Suprapubic skin (tissue), 4 donors: Measurements from ENCODE around the gene RNF130. TPM values are rescaled to one million over a fixed set of nuclear protein-coding genes. Genes with fewer than 3 reads are reported as not detected.
A peak's percentile ranks its signal among the peaks of the same experiment; 100 is the strongest.

Source experiments
- DNase-seq, 2 donors: peaks; one replicate each; pipeline ENCODE4 v3.0.0-alpha.2; 2019; ENCODE audit warnings: low spot score in 2 of 2
- H3K27ac ChIP-seq: fragments of 200-600 bp; sonication (generic); one replicate; pipeline ENCODE4 v1.5.1; 2019
- H3K27me3 ChIP-seq: fragments of 200-600 bp; sonication (generic); one replicate; pipeline ENCODE4 v1.5.1; 2019
- H3K36me3 ChIP-seq: fragments of 200-600 bp; sonication (generic); one replicate; pipeline ENCODE4 v1.5.1; 2019
- H3K4me1 ChIP-seq: fragments of 200-600 bp; sonication (generic); one replicate; pipeline ENCODE4 v1.5.1; 2019
- H3K4me3 ChIP-seq: fragments of 200-600 bp; sonication (generic); one replicate; pipeline ENCODE4 v1.5.1; 2019; ENCODE audit warnings: mild to moderate bottlenecking
- H3K9me3 ChIP-seq: fragments of 200-600 bp; sonication (generic); one replicate; pipeline ENCODE4 v1.5.1; 2019
- CTCF ChIP-seq, 2 donors: fragments of 200-600 bp in 1 of 2; fragments of 450-650 bp in 1 of 2; sonication (generic) in 1 of 2; IDR thresholded peaks; one replicate each; pipeline ENCODE4 v1.5.1; 2016 to 2019; ENCODE audit warnings: antibody characterized with exemption in 2 of 2, mild to moderate bottlenecking in 1 of 2, moderate library complexity in 1 of 2
- EP300 ChIP-seq: sonication (generic); formaldehyde crosslinking; IDR thresholded peaks from one replicate; pipeline ENCODE4 v1.6.1; 2017; ENCODE audit warnings: antibody characterized with exemption
- POLR2A ChIP-seq, 2 donors: fragments of 450-650 bp; IDR thresholded peaks; one replicate each; pipeline ENCODE4 v1.6.1; 2017; ENCODE audit warnings: antibody characterized with exemption in 2 of 2, mild to moderate bottlenecking in 2 of 2, moderate library complexity in 2 of 2
- POLR2AphosphoS5 ChIP-seq, 3 donors: sonication (generic); formaldehyde crosslinking; IDR thresholded peaks; one replicate each; pipeline ENCODE4 v1.6.1; 2017; ENCODE audit warnings: antibody characterized with exemption in 3 of 3
- WGBS: methylation state at CpG from one replicate; pipeline ENCODE4 v1.1.5; 2018; 5-methylcytosine and 5-hydroxymethylcytosine counted together
- total RNA-seq, 4 donors: library from RNA; depleted of rRNA; stranded (reverse); fragments of >200 nt; gene quantifications; one replicate each; pipeline ENCODE4 v1.1.0, GENCODE V29; 2016

Gene RNF130
- total RNA-seq, 4 donors from 2014 or later = 24.8 to 37.2 (median 29.8) TPM

- no peak overlapping the region for H3K27ac ChIP-seq
- TF ChIP-seq POLR2A (IDR thresholded peaks at IDR 0.05) = no peak
- TF ChIP-seq EP300 = no peak
- TF ChIP-seq CTCF (IDR thresholded peaks at IDR 0.05) = no peak
- no peak for TF ChIP-seq POLR2AphosphoS5 (IDR thresholded peaks at IDR 0.05)
- 93% methylated on average over 6 of the region's 6 CpGs for WGBS
- H3K36me3 ChIP-seq = peaks cover 6% of the 10 kb centered on the region
- peaks cover 49% of the 10 kb centered on the region for H3K4me1 ChIP-seq
- H3K4me3 ChIP-seq = no peak overlapping the region
- no peaks in the 10 kb centered on the region for H3K27me3 ChIP-seq
- H3K9me3 ChIP-seq = no peaks in the 10 kb centered on the region
- no peak for DNase-seq
Observed at GRCh38 chr5:179909224-179909623, 162.3 kb downstream of the RNF130 start.

- peaks cover 42% of the 10 kb centered on the region for H3K4me1 ChIP-seq
- H3K36me3 ChIP-seq = peaks cover 11% of the 10 kb centered on the region
- H3K9me3 ChIP-seq = no peaks in the 10 kb centered on the region
- H3K27me3 ChIP-seq = no peaks in the 10 kb centered on the region
- DNase-seq = no peak
- 83% methylated on average over 7 of the region's 16 CpGs for WGBS
- peak overlapping the region; percentile 81 for H3K27ac ChIP-seq
- TF ChIP-seq CTCF (IDR thresholded peaks at IDR 0.05) = no peak
- TF ChIP-seq EP300 = no peak
- TF ChIP-seq POLR2A (IDR thresholded peaks at IDR 0.05) = no peak
- no peak for TF ChIP-seq POLR2AphosphoS5 (IDR thresholded peaks at IDR 0.05)
- H3K4me3 ChIP-seq = peak overlapping the region; percentile 63
Observed at GRCh38 chr5:179908528-179908927, 163.0 kb downstream of the RNF130 start.

DNA sequence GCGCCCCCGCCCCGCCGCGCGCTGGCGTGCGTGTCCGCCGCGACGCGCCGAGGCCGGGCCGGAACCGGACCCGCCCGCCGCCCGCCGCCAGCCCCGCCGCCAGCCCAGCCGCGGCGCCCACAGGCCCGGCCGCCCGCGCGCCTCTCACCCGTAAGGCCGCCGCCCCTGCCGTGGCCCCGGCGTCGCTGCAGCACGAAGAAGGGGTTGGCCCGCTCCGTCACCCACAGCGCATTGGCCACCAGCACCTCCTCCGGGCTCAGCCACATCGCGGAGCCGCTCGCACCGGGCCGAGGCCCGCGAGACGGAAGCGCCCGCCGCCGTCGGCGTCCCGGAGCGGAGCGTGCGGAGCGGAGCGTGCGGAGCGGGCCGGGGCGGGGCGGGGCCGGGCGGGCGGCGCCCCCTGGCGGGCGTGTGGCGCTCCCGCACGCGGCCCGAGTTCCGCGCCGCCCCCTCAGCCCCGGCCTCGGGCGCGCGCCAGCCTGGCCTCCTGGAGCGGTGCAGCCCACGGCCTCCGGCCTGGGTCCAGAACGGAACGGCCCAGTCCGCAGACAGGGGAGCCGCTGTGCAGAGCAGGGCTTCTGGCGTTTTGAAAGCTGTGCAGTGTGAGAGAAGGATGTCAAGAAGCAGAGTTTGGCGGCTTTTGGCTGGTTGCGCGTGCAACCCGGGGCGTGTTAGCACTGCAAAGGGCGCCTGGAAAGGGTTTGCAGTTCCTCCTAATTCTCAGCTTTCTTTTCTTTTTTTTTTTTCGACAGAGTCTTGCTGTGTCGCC, 163.8 kb downstream of the RNF130 start, which contains the start of gene TBC1D9B:
TBC1D9B (minus strand) TSS at position 342 of the 769 bp plus-strand sequence; CDS start at position 266, 76 bp downstream.
- WGBS = 2% methylated on average over 21 of the region's 105 CpGs
- H3K36me3 ChIP-seq = peaks cover 19% of the 10 kb centered on the region
- peak in 1 of 2 donors; percentile 79 for DNase-seq
- peak within 1 kb of the TSS; percentile 63 for H3K4me3 ChIP-seq
- peaks cover 34% of the 10 kb centered on the region for H3K4me1 ChIP-seq
- no peaks in the 10 kb centered on the region for H3K27me3 ChIP-seq
- no peaks in the 10 kb centered on the region for H3K9me3 ChIP-seq
- H3K27ac ChIP-seq = peak within 1 kb of the TSS; percentile 81
- peak in 1 of 2 donors; percentile 11 for TF ChIP-seq POLR2A (IDR thresholded peaks at IDR 0.05)
- no peak for TF ChIP-seq EP300
- peak; percentile 17 to 41 for TF ChIP-seq CTCF (IDR thresholded peaks at IDR 0.05)

DNA sequence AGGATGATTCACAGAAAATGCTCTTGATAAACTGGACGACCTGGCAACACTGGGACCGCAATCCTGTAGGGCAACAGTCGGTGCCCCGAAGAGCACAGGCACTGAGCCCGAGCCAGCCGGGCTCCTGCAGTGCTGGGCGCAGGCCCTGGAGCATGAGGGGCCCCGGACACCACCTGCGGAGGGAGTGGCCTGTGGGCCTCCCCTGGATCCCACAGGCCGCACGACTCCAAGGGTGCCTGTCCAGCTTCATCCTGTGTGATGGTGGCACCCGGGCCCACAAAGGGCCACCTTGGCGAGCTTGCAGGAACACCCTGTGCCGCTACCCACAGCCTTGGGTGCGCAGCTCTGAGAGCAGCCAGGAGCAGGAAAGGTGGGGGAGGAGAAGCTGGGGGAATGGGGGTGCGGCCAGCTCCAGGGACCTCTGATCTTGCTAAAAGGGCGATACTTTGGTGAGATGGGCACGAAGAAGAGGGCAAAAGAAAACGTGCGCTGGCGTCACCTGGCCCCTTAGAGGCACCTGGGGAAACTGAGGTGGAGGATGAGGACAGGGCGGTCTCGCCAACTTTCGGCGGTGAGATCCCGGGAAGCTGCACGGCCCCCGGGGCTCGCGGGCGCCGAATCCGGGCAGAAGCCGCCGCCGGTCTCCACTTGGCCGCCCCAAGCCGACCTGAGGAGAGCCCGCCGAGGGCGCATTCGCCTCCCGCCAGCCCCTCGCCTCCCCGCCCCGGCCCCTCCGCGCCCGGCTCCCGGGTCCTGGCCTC, 164.6 kb downstream of the RNF130 start:
- H3K4me3 ChIP-seq = peak overlapping the region; percentile 63
- TF ChIP-seq POLR2A (IDR thresholded peaks at IDR 0.05) (no peak), CTCF (IDR thresholded peaks at IDR 0.05) (no peak), EP300 (no peak), POLR2AphosphoS5 (IDR thresholded peaks at IDR 0.05) (no peak)
- no peaks in the 10 kb centered on the region for H3K27me3 ChIP-seq
- H3K27ac ChIP-seq = peak overlapping the region; percentile 81
- peaks cover 27% of the 10 kb centered on the region for H3K36me3 ChIP-seq
- DNase-seq = no peak
- peaks cover 29% of the 10 kb centered on the region for H3K4me1 ChIP-seq
- WGBS = 4% methylated on average over 21 of the region's 50 CpGs
- H3K9me3 ChIP-seq = no peaks in the 10 kb centered on the region

DNA sequence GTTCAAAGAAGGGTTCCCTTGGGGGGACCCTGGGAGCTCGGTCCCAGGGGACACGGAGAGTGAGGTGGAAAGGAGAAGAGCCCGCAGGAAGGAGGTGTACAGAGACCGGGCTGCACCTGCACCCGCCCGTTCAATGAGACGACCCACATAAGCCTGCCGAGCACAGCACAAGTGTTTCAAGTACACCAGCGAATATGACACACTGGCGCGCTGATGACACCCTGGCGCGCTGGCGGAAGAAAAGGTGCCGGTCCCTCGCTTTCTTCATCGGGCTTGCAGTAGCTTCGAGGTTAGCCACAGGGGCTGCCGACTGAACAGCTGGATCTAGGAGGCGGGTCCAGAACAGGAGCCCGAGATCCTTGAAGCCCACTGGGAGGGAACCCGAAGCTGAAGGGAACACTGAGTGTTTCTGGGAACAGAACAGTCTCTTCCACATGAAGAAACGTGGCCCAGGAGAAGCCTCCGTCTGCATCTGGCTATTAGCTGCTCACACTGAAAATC, 165.2 kb downstream of the RNF130 start:
- no peaks in the 10 kb centered on the region for H3K9me3 ChIP-seq
- peak overlapping the region; percentile 81 for H3K27ac ChIP-seq
- H3K27me3 ChIP-seq = no peaks in the 10 kb centered on the region
- TF ChIP-seq CTCF (IDR thresholded peaks at IDR 0.05) (no peak), POLR2AphosphoS5 (IDR thresholded peaks at IDR 0.05) (no peak), EP300 (no peak), POLR2A (IDR thresholded peaks at IDR 0.05) (no peak)
- H3K4me1 ChIP-seq = peaks cover 29% of the 10 kb centered on the region
- H3K36me3 ChIP-seq = peaks cover 33% of the 10 kb centered on the region
- DNase-seq = no peak
- WGBS = 88% methylated on average over 9 of the region's 24 CpGs
- H3K4me3 ChIP-seq = peak overlapping the region; percentile 63
